Peyer's patch (tissue), 4 donors: Measurements from ENCODE around the gene FCSK.

ENCODE experiments used
- CTCF ChIP-seq, 6 experiments: fragments of 450-650 bp in 4 of 6; fragments of 200-600 bp in 2 of 6; sonication (generic) in 1 of 6; IDR thresholded peaks; one replicate each; pipeline ENCODE4 v1.5.1; 2017 to 2019; ENCODE audit warnings: antibody characterized with exemption in 6 of 6, mild to moderate bottlenecking in 3 of 6, moderate library complexity in 1 of 6
- POLR2A ChIP-seq, 2 donors: fragments of 450-650 bp; IDR thresholded peaks; one replicate each; pipeline ENCODE4 v1.5.1; 2017; ENCODE audit warnings: antibody characterized with exemption in 2 of 2, mild to moderate bottlenecking in 2 of 2, moderate library complexity in 2 of 2

- TF ChIP-seq CTCF (IDR thresholded peaks at IDR 0.05) = no peak
- no peak for TF ChIP-seq POLR2A (IDR thresholded peaks at IDR 0.05)
Observed at GRCh38 chr16:70418274-70418992, 36.0 kb upstream of the FCSK start.
